H9 (cell line): ENCODE data around the gene TMEM213. TPM values are rescaled to one million over a fixed set of nuclear protein-coding genes. Genes with fewer than 3 reads are reported as not detected.
A peak's percentile ranks its signal among the peaks of the same experiment; 100 is the strongest.

ENCODE experiments used
- DNase-seq: peaks from one replicate; pipeline ENCODE4 v3.0.0-alpha.2; 2017
- H2AFZ ChIP-seq: one replicate; pipeline ENCODE4 v1.6.1; 2013; ENCODE audit warnings: mild to moderate bottlenecking, low read length, control low read depth, moderate library complexity
- H2AK5ac ChIP-seq: 2 replicates; pipeline ENCODE4 v1.6.1; 2013; ENCODE audit warnings: low read length, control low read depth, mixed read lengths; ENCODE audit not compliant: insufficient read length
- H2BK120ac ChIP-seq: one replicate; pipeline ENCODE4 v1.6.1; 2013; ENCODE audit warnings: low read depth, mild to moderate bottlenecking, low read length, control low read depth, inconsistent platforms; ENCODE audit not compliant: poor library complexity, severe bottlenecking
- H2BK12ac ChIP-seq: 2 replicates; pipeline ENCODE4 v1.6.1; 2013; ENCODE audit warnings: low read length, control low read depth, mixed read lengths, low read depth; ENCODE audit not compliant: insufficient read length
- H2BK15ac ChIP-seq: 2 replicates; pipeline ENCODE4 v1.6.1; 2013; ENCODE audit warnings: low read depth, low read length, control low read depth
- H2BK20ac ChIP-seq: one replicate; pipeline ENCODE4 v1.6.1; 2013; ENCODE audit warnings: low read depth, mild to moderate bottlenecking, low read length, control low read depth, inconsistent platforms; ENCODE audit not compliant: poor library complexity, severe bottlenecking
- H2BK5ac ChIP-seq: 2 replicates; pipeline ENCODE4 v1.6.1; 2013; ENCODE audit warnings: low read length, control low read depth, mixed read lengths; ENCODE audit not compliant: insufficient read length
- H3K14ac ChIP-seq: 2 replicates; pipeline ENCODE4 v1.6.1; 2013; ENCODE audit warnings: low read length, control low read depth; ENCODE audit not compliant: insufficient read depth
- H3K18ac ChIP-seq: 2 replicates; pipeline ENCODE4 v1.6.1; 2013; ENCODE audit warnings: low read depth, mild to moderate bottlenecking, mixed read lengths, low read length, control low read depth; ENCODE audit not compliant: insufficient read length
- H3K23ac ChIP-seq: 2 replicates; pipeline ENCODE4 v1.6.1; 2013; ENCODE audit warnings: low read length, control low read depth, mixed read lengths, low read depth; ENCODE audit not compliant: insufficient read length
- H3K23me2 ChIP-seq: 2 replicates; pipeline ENCODE4 v1.6.1; 2013; ENCODE audit warnings: low read depth, mild to moderate bottlenecking, mixed read lengths, low read length, control low read depth; ENCODE audit not compliant: insufficient read length, poor library complexity, severe bottlenecking
- H3K27ac ChIP-seq: 2 replicates; pipeline ENCODE4 v1.5.1; 2013; ENCODE audit warnings: low read length, control low read depth, mixed read lengths, low read depth; ENCODE audit not compliant: insufficient read length
- H3K27me3 ChIP-seq: 2 replicates; pipeline ENCODE4 v1.6.1; 2013; ENCODE audit warnings: low read length, control low read depth, inconsistent platforms; ENCODE audit not compliant: insufficient read depth
- H3K4ac ChIP-seq: 2 replicates; pipeline ENCODE4 v1.6.1; 2013; ENCODE audit warnings: low read depth, mild to moderate bottlenecking, control low read depth, inconsistent platforms, low read length, moderate library complexity
- H3K4me1 ChIP-seq: 2 replicates; pipeline ENCODE4 v1.6.1; 2013; ENCODE audit warnings: low read length, control low read depth, inconsistent platforms; ENCODE audit not compliant: insufficient read depth
- H3K4me2 ChIP-seq: 2 replicates; pipeline ENCODE4 v1.6.1; 2013; ENCODE audit warnings: low read length, control low read depth, mixed read lengths; ENCODE audit not compliant: insufficient read length, insufficient read depth
- H3K56ac ChIP-seq: 2 replicates; pipeline ENCODE4 v1.6.1; 2013; ENCODE audit warnings: low read depth, mild to moderate bottlenecking, mixed read lengths, low read length, control low read depth; ENCODE audit not compliant: insufficient read length
- H3K79me1 ChIP-seq: 2 replicates; pipeline ENCODE4 v1.6.1; 2013; ENCODE audit warnings: low read depth, mild to moderate bottlenecking, moderate library complexity, low read length, control low read depth, inconsistent platforms; ENCODE audit not compliant: insufficient read depth, poor library complexity, severe bottlenecking
- H3K79me2 ChIP-seq: 2 replicates; pipeline ENCODE4 v1.6.1; 2013; ENCODE audit warnings: low read length, control low read depth, inconsistent platforms; ENCODE audit not compliant: insufficient read depth
- H3K9ac ChIP-seq: 2 replicates; pipeline ENCODE4 v1.6.1; 2013; ENCODE audit warnings: low read length, control low read depth, mixed read lengths; ENCODE audit not compliant: insufficient read length; ENCODE audit errors: extremely low read depth
- H3K9me3 ChIP-seq: one replicate; pipeline ENCODE4 v1.6.1; 2013; ENCODE audit warnings: low read depth, low read length, inconsistent platforms; ENCODE audit not compliant: control insufficient read depth
- H3T11ph ChIP-seq: one replicate; pipeline ENCODE4 v1.6.1; 2013; ENCODE audit warnings: mild to moderate bottlenecking, low read length, control low read depth, inconsistent platforms
- H4K20me1 ChIP-seq: one replicate; pipeline ENCODE4 v1.6.1; 2013; ENCODE audit not compliant: control insufficient read depth, insufficient read length, insufficient read depth
- H4K5ac ChIP-seq: 2 replicates; pipeline ENCODE4 v1.6.1; 2013; ENCODE audit warnings: low read depth, mild to moderate bottlenecking, mixed read lengths, low read length, control low read depth; ENCODE audit not compliant: insufficient read length
- H4K8ac ChIP-seq: replicated peaks from 2 replicates; pipeline ENCODE4 v1.6.1; 2013; ENCODE audit warnings: low read length, control low read depth, mixed read lengths, low read depth; ENCODE audit not compliant: insufficient read length
- H4K91ac ChIP-seq: 2 replicates; pipeline ENCODE4 v1.6.1; 2013; ENCODE audit warnings: low read depth, mild to moderate bottlenecking, moderate library complexity, mixed read lengths, low read length, control low read depth; ENCODE audit not compliant: insufficient read length
- H3K27ac Mint-ChIP-seq, 3 experiments: 2 replicates in 2 of 3; 3 replicates in 1 of 3; pipeline ENCODE4 v1.8.0; 2020 to 2021; ENCODE audit warnings: mixed read lengths in 3 of 3, mild to moderate bottlenecking in 1 of 3, moderate library complexity in 1 of 3
- H3K27me3 Mint-ChIP-seq: 2 replicates; pipeline ENCODE4 v1.8.0; 2021; ENCODE audit warnings: low read depth, mild to moderate bottlenecking, moderate library complexity, mixed read lengths
- H3K36me3 Mint-ChIP-seq, 3 experiments: 2 replicates in 2 of 3; 3 replicates in 1 of 3; pipeline ENCODE4 v1.8.0; 2020 to 2021; ENCODE audit warnings: low read depth in 3 of 3, mixed read lengths in 3 of 3; ENCODE audit not compliant: insufficient read depth in 1 of 3
- H3K4me1 Mint-ChIP-seq, 2 experiments: 2 replicates each; pipeline ENCODE4 v1.8.0; 2020; ENCODE audit warnings: mixed read lengths in 2 of 2
- H3K4me3 Mint-ChIP-seq, 2 experiments: 2 replicates in 1 of 2; 3 replicates in 1 of 2; pipeline ENCODE4 v1.8.0; 2020 to 2021; ENCODE audit warnings: mild to moderate bottlenecking in 2 of 2, mixed read lengths in 2 of 2, moderate library complexity in 1 of 2
- H3K9me3 Mint-ChIP-seq, 2 experiments: 2 replicates in 1 of 2; 3 replicates in 1 of 2; pipeline ENCODE4 v1.8.0; 2020; ENCODE audit warnings: mild to moderate bottlenecking in 2 of 2, mixed read lengths in 2 of 2, moderate library complexity in 1 of 2
- CTCF ChIP-seq: fragments of 200-600 bp; sonication (generic); conservative IDR thresholded peaks from 3 replicates; pipeline ENCODE4 v1.8.0; 2021; ENCODE audit warnings: antibody characterized with exemption, mild to moderate bottlenecking
- WGBS: extraction: QIAGEN DNeasy Blood & Tissue Kit; methylation state at CpG from one replicate; pipeline ENCODE4 v1.1.7; 2013; ENCODE audit warnings: missing lambda C conversion rate, low lambda C conversion rate, mixed read lengths; ENCODE audit not compliant: insufficient read length; ENCODE audit errors: extremely low coverage; 5-methylcytosine and 5-hydroxymethylcytosine counted together
- total RNA-seq: library from RNA; stranded (reverse); gene quantifications from 2 replicates; pipeline ENCODE4 v1.2.1, GENCODE V29; 2021

TMEM213 gene
- total RNA-seq, 1 experiment from 2014 or later = 0.22 TPM

GRCh38 chr7:138878051-138878450 lies 80.3 kb downstream of the TMEM213 start:
- Histone ChIP-seq H3K9me3 (no peaks in the 10 kb centered on the region), H3K27me3 (no peaks in the 10 kb centered on the region), H2BK120ac (no peak overlapping the region), H3K18ac (no peak overlapping the region), H3K4ac (no peak overlapping the region), H2AK5ac (no peak overlapping the region), H3K4me1 (no peaks in the 10 kb centered on the region), H4K91ac (no peak overlapping the region), H2BK20ac (no peak overlapping the region), H3K79me1 (no peaks in the 10 kb centered on the region), H3T11ph (no peak overlapping the region), H3K79me2 (no peaks in the 10 kb centered on the region), H4K8ac (no peak overlapping the region), H3K4me2 (no peak overlapping the region), H3K14ac (no peak overlapping the region), H4K5ac (no peak overlapping the region), H2BK5ac (no peak overlapping the region), H3K56ac (no peak overlapping the region), H3K23ac (no peak overlapping the region), H2AFZ (no peak overlapping the region), H2BK15ac (no peak overlapping the region), H4K20me1 (no peaks in the 10 kb centered on the region), H3K9ac (no peak overlapping the region), H3K23me2 (no peaks in the 10 kb centered on the region), H2BK12ac (no peak overlapping the region), H3K27ac (no peak overlapping the region)
- peak overlapping the region; percentile 51 to 75 (median 69); a peak in 3 of 7 replicates for H3K27ac Mint-ChIP-seq
- no peaks in the 10 kb centered on the region for H3K27me3 Mint-ChIP-seq
- no peak for TF ChIP-seq CTCF
- peaks cover 11 to 30% (median 28%) of the 10 kb centered on the region in 3 experiments; a peak in 6 of 7 replicates for H3K36me3 Mint-ChIP-seq
- no peaks in the 10 kb centered on the region for H3K9me3 Mint-ChIP-seq
- H3K4me1 Mint-ChIP-seq = peaks cover 0 to under 1% of the 10 kb centered on the region in 2 experiments; a peak in 2 of 4 replicates
- no peak overlapping the region for H3K4me3 Mint-ChIP-seq
- no peak for DNase-seq
- no CpG with 5 or more reads among the region's 7 CpGs for WGBS
